ENCODE results near the gene LACRT. TPM values are rescaled to one million over a fixed set of nuclear protein-coding genes. Genes with fewer than 3 reads are reported as not detected.

The LACRT gene
- total and polyA plus RNA-seq, 2 of the 8 experiments (the other 6 are each of a cell fraction or from before 2014, with no cell fraction given) = not detected

GRCh38 chr12:54590978-54591591, 43.6 kb downstream of the LACRT start:
- FAIRE-seq = no peak
- H3K4ac ChIP-seq (replicated peaks; ENCODE audit: insufficient read length, low read depth, low read length) = no peak overlapping the region
- H4K5ac ChIP-seq (ENCODE audit: insufficient read length, low read depth, low read length) = no peak overlapping the region
- H3K18ac ChIP-seq (ENCODE audit: extremely low read depth, low read length) = no peak overlapping the region; the same call in 1 of the 2 replicates
- H2AK5ac ChIP-seq (ENCODE audit: low read depth, low read length) = no peak overlapping the region
- ChIA-PET POLR2A (ENCODE audit: partially characterized antibody) (no interaction called here), CTCF (ENCODE audit: partially characterized antibody) (interaction anchor here (0.8 to 8.2 kb wide), 13 partner anchors 11 to 263 kb away, joined by 3 to 99 read pairs (median 4); partner anchors contain the start of gene MUCL1)
- no peak overlapping the region for H3K23ac ChIP-seq (ENCODE audit: insufficient read length)
- no peak for DNase-seq (ENCODE audit: low read depth in 1 of 2, low spot score in 2 of 2)
- H2BK20ac ChIP-seq (ENCODE audit: low read length) = no peak overlapping the region
- TF ChIP-seq SIRT6 (IDR thresholded peaks at IDR 0.05; ENCODE audit: low read length) = no peak
- no peak for TF ChIP-seq POLR2AphosphoS5 (IDR thresholded peaks at IDR 0.05; ENCODE audit: low read depth, low read length)
- no peak for TF ChIP-seq RXRA (IDR thresholded peaks at IDR 0.05; ENCODE audit: insufficient read depth, low read depth, low read length)
- no peak for TF ChIP-seq HDAC2 (IDR thresholded peaks at IDR 0.05; ENCODE audit: borderline replicate concordance in 1 of 2, low read depth in 2 of 2, low read length in 2 of 2)
- no peak for TF ChIP-seq SP1 (IDR thresholded peaks at IDR 0.05; ENCODE audit: low read depth, low read length)
- no peak for TF ChIP-seq BCL11A (IDR thresholded peaks at IDR 0.05; ENCODE audit: low read depth in 2 of 2, low read length in 2 of 2)
- no peak for TF ChIP-seq CEBPB (IDR thresholded peaks at IDR 0.05; ENCODE audit: low read depth, low read length)
- TF ChIP-seq HDAC6 (IDR thresholded peaks at IDR 0.05; ENCODE audit: low read depth, low read length) = no peak
- no peak for TF ChIP-seq RFX5 (IDR thresholded peaks at IDR 0.05; ENCODE audit: borderline replicate concordance, low read depth, low read length)
- TF ChIP-seq GABPA (IDR thresholded peaks at IDR 0.05; ENCODE audit: borderline replicate concordance, insufficient read depth, low read length) = no peak
- no peak overlapping the region for H3K4me3 ChIP-seq (ENCODE audit: extremely low read depth in 1 of 4, insufficient read depth in 2 of 4, low read depth in 3 of 4, low read length in 4 of 4)
- no peak overlapping the region for H2BK5ac ChIP-seq (ENCODE audit: low read depth, low read length)
- peak overlapping the region; percentile 6; the same call in 1 of the 2 replicates for H4K8ac ChIP-seq (ENCODE audit: extremely low read depth, insufficient read depth, low read length)
- no peaks in the 10 kb centered on the region for H3K36me3 ChIP-seq (ENCODE audit: control insufficient read depth in 2 of 4, insufficient read depth in 4 of 4, low read length in 3 of 4)
- no peak overlapping the region for H4K91ac ChIP-seq (replicated peaks; ENCODE audit: insufficient read length, low read length)
- WGBS, 2 experiments (ENCODE audit: extremely low coverage in 1 of 2, insufficient coverage in 1 of 2, insufficient read length in 1 of 2, insufficient replicate concordance in 2 of 2, low coverage in 1 of 2, low lambda C conversion rate in 2 of 2, missing lambda C conversion rate in 1 of 2) = 72% methylated on average over 7 of the region's 7 CpGs; no CpG with 5 or more reads in 1 of the 2 experiments
- no peaks in the 10 kb centered on the region for H3K9me3 ChIP-seq (ENCODE audit: insufficient read depth in 2 of 2, low read depth in 1 of 2, low read length in 1 of 2)
- H3K14ac ChIP-seq (ENCODE audit: insufficient read length) = no peak overlapping the region
- no peak overlapping the region for H3K56ac ChIP-seq (replicated peaks; ENCODE audit: insufficient read length, low read depth, low read length)
- no peaks in the 10 kb centered on the region; the same call in 1 of the 2 replicates for H3K79me1 ChIP-seq (ENCODE audit: low read depth, low read length)
- peaks cover 9% of the 10 kb centered on the region; the same call in 1 of the 2 replicates for H3K23me2 ChIP-seq (ENCODE audit: low read depth, low read length)
- H3K9ac ChIP-seq (replicated peaks in 1 of 4; ENCODE audit: extremely low read depth in 1 of 4, low read depth in 3 of 4, low read length in 3 of 4) = no peak overlapping the region
- H3K27ac ChIP-seq (ENCODE audit: low read depth, low read length) = no peak overlapping the region
- H4K20me1 ChIP-seq (replicated peaks in 1 of 2; ENCODE audit: control insufficient read depth in 1 of 2, insufficient read depth in 2 of 2, low read length in 2 of 2) = no peaks in the 10 kb centered on the region
- H3K4me2 ChIP-seq (ENCODE audit: insufficient read depth in 1 of 2, low read depth in 2 of 2, low read length in 2 of 2) = peak overlapping the region in 1 of 2 experiments; percentile 23; a peak in 1 of 4 replicates
- H3K4me1 ChIP-seq (replicated peaks in 1 of 4; ENCODE audit: control insufficient read depth in 3 of 4, insufficient read depth in 4 of 4, low read length in 3 of 4) = peaks cover 0 to 24% (median 14%) of the 10 kb centered on the region in 4 experiments; a peak in 6 of 7 replicates
- no peaks in the 10 kb centered on the region for H3K79me2 ChIP-seq (ENCODE audit: control insufficient read depth in 1 of 2, insufficient read depth in 2 of 2, low read length in 2 of 2)
- no peak overlapping the region for H2BK12ac ChIP-seq (ENCODE audit: low read depth, low read length)
- H2BK15ac ChIP-seq (ENCODE audit: low read length) = 0 out of 2 replicates have a peak overlapping the region, but pooled peaks have one; percentile 46
- no peak overlapping the region for H2BK120ac ChIP-seq (replicated peaks; ENCODE audit: low read depth, low read length)
- peaks cover 2 to 61% (median 46%) of the 10 kb centered on the region in 4 experiments for H3K27me3 ChIP-seq (replicated peaks in 1 of 4; ENCODE audit: control insufficient read depth in 3 of 4, extremely low read depth in 1 of 4, insufficient read depth in 3 of 4, low read length in 3 of 4)
- no peak overlapping the region for H2AFZ ChIP-seq (ENCODE audit: low read length)

Data from H1 (cell line).